ENCODE data around the gene LTK.

DNA sequence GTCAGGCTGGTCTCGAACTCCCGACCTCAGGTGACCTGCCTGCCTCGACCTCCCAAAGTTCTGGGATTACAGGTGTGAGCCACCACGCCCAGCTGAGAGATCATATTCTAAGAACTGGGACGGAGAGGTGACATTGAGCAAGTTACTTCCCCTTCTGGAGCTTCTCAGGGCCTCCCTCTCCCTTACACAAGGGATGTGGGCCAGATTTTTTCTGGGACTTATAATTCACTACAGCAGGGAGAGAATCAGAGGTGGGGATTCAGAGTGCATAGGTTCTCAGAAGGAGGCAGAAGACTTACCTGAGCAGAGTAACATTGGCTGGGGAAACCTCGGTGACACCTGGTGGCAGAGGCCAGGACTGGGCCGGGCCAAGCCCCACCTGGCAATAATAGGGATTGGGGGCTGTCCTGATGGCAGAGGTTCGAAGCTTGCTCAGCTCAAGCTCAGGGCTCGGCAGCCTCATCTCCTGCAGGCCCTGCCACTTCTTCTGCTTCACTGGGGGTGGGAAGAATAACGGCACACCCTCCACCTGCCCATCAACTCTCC, 6.8 kb downstream of the LTK start:
- no peak for TF ChIP-seq POLR2A (IDR thresholded peaks at IDR 0.05)
- TF ChIP-seq, protein P1, sequence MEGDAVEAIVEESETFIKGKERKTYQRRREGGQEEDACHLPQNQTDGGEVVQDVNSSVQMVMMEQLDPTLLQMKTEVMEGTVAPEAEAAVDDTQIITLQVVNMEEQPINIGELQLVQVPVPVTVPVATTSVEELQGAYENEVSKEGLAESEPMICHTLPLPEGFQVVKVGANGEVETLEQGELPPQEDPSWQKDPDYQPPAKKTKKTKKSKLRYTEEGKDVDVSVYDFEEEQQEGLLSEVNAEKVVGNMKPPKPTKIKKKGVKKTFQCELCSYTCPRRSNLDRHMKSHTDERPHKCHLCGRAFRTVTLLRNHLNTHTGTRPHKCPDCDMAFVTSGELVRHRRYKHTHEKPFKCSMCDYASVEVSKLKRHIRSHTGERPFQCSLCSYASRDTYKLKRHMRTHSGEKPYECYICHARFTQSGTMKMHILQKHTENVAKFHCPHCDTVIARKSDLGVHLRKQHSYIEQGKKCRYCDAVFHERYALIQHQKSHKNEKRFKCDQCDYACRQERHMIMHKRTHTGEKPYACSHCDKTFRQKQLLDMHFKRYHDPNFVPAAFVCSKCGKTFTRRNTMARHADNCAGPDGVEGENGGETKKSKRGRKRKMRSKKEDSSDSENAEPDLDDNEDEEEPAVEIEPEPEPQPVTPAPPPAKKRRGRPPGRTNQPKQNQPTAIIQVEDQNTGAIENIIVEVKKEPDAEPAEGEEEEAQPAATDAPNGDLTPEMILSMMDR (IDR thresholded peaks at IDR 0.05), result no peak

Data from adrenal gland (tissue), 5 donors.